Measurements from ENCODE around the gene PPP1R2.
A peak's percentile ranks its signal among the peaks of the same experiment; 100 is the strongest.
"Not testable (repeated sequence)": the region's sequence is repeated elsewhere in the genome, so short reads cannot be mapped to it uniquely, and the experiment has no call there.

The PPP1R2 gene

GRCh38 chr3:195532834-195533233 lies 10.3 kb downstream of the PPP1R2 start:
- DNase-seq = no peak

GRCh38 chr3:195532345-195532744 lies 10.8 kb downstream of the PPP1R2 start:
- DNase-seq = no peak

DNA sequence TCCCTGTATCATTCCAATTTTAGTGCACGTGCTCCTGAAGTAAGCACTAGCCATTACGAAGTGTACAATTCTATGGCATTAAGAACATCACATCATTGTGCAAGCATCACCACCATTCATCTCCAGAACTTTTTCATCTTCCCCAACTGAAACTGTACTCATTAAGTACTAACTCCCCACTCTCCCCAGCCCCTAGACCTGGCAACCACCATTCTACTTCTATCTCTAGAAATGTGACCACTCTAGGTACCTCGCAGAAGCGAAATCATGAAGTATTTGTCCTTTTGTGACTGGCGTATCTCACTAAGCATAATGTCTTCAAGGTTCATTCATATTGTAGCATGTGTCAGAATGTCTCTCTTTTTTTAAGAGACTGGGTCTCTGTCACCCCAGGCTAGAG lies 11.4 kb downstream of the PPP1R2 start:
- DNase-seq = no peak

- DNase-seq = no peak
These were observed 16.6 kb downstream of the PPP1R2 start for GRCh38 chr3:195526492-195526891.

- no peak for DNase-seq
These were observed 18.8 kb downstream of the PPP1R2 start for GRCh38 chr3:195524171-195524896.

DNA sequence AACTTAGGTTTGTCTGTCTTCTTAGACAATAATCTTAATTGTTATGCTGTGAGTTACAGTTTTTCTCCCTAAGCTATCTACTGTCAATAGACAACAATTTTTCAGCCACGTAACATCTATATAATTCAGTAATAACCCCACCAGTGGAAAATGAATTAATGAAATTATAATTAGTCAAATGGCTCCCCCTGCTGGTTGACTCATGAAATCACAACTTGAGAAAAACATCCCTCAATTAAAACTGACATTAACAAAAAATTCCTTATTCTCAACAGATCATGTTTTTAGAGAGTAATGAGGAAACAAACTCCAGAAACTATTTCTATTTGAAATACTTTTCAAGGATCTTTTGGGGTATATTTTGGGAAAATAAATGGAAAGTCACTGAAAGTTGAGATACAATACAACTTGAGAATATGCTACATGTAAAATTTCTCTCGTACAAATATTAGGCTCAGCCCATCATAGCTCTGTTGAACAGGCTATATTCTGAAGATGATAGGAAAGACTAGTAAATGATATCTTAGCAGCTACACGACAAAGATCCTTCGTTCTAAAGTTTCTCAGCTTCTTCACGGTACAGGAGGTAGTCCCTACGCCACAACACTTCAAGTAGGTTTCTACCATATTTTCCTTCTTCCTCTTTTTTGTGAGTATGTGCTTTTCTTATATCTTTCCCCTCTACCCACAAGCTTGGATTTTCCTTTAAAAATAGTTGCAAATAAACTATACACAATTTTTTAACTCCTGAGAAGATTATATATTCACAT lies 20.7 kb downstream of the PPP1R2 start:
- DNase-seq = peak; percentile 14

DNA sequence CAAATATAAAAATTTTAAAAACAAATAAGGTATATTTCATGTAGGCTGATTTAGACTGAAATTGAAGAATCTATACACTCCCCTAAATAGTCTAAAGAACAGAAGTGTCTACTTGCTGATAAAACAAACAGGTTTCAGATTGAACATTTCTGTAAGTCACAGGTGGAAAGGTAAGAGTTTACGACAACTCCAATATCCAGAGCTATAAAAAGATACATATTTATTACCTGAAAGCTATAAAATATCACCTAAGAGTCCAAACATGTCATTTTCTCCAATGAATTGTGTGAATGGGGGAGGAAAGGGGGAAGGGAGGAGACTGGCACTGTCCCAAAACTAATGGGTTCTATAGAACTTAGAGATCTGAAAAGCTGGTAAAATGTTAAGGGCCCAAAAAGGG lies 26.1 kb downstream of the PPP1R2 start:
- no peak for DNase-seq

GRCh38 chr3:195514610-195515235 lies 28.4 kb downstream of the PPP1R2 start:
- not testable (repeated sequence) for DNase-seq

- no peak for DNase-seq
These were observed 30.3 kb downstream of the PPP1R2 start for GRCh38 chr3:195512798-195513345.

DNA sequence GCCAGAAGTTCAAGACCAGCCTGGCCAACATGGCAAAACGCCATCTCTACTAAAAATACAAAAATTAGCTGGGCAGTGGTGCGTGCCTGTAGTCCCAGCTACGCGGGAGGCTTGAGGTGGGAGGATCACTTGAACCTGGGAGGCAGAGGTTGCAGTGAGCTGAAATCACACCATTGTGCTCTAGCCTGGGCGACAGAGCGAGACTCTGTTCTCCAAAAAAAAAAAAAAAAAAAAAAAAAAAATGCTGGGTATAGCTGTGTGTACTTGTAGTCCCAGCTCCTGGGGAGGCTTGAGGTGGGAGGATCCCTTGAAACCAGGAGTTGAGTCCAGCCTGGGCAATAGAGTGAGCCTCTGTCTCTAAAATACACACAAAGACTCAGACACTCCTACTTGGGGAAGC lies 32.0 kb downstream of the PPP1R2 start:
- DNase-seq = no peak

DNA sequence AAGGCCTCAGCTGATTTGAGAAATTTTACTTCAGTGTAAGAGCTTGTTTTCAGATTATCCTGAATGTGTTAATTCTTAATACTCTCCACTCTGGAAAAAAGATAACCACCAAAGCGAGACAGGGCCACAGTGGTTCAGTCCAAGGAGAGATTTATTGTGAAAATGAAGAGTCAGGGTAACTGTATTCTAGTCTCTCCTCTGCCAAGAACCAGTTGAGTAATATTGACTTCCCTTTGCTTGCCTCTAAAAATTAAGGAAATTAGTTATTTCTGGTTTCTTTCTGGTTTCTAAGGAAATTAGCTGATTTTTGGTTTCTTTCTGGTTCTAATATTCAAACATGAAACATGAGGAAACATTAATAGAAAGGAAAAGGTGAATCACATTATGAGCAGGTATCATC lies 34.9 kb downstream of the PPP1R2 start:
- no peak for DNase-seq

- DNase-seq = no peak
These were observed 67.5 kb downstream of the PPP1R2 start for GRCh38 chr3:195475614-195476013.

DNA sequence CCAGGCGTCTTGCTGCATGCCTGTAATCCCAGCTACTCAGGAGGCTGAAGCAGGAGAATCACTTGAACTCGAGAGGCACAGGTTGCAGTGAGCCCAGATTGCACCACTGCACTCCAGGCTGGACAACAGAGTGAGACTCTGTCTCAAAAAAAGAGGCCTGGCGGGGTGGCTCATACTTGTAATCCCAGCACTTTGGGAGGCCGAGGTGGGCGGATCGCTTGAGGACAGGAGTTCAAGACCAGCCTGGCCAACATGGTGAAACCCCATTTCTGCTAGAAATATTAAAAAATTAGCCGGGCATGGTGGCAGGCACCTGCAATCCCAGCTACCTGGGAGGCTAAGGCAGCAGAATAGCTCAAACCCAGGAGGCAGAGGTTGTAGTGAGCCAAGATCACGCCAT lies 68.0 kb downstream of the PPP1R2 start:
- DNase-seq = not testable (repeated sequence)

- no peak for DNase-seq
These were observed 74.3 kb downstream of the PPP1R2 start for GRCh38 chr3:195468841-195469240.

DNA sequence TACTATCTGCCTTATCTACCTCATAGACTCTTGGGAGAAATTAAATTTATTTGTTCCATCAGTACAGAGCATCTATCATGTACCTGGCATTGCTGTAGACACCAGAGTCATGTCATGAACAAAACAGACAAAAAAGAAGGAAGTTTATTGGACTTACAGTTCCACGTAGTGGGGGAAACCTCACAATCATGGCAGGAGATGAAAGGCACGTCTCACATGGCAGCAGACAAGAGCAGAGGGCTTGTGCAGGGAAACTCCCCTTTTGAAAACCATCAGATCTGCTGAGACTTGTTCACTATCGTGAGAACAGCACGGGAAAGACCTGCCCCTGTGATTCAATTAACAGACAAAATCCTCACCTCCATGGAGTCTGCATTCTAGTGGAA lies 74.7 kb downstream of the PPP1R2 start:
- DNase-seq = no peak

DNA sequence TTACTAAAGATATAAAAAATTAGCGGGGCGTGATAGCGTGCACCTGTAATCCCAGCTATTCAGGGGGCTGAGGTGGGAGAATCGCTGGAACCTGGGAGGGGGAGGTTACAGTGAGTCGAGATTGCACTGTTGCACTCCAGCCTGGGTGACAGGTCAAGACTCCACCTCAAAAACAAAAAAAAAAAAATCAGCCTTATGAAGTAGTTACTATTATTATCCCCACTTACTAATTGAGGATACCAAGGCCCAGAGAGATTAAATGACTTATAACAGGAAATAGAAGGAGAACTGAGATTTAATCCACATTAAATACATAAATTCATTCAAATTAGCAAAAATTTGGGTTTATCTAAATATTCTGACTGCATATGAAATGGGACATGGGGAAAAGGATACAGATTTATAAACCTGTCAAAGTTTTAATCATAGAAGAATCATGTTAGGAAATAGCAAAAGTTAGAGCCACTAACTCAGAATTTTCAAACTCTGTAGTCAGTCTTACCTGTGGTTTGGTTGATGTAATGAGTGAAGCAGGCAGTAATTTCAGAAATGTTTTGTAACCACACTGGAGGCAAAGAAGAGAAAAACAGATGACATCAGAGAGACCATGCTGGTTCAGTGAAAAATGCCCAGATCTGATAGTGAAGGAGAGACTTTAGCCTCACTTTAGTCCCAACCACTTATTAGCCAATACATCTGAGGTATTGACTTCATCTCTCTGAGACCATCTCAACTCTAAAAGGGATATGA lies 75.3 kb downstream of the PPP1R2 start:
- DNase-seq = no peak

DNA sequence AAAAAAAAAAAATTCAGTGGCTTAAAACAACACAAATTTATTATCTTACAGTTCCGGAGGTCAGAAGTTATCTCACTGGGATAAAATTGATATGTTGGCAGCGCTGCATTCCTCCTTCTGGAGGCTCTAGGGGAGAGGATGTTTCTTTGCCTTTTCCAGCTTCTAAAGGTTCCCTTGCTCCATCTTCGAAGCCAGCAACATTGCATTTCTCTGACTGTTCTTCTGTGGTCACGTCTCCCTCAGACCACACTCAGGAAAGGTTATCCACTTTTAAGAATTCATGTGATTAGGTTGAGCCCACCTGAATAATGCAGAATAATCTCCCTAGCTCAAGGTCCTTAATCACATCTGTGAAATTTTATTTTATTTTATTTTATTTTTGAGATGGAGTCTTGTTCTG lies 76.9 kb downstream of the PPP1R2 start:
- no peak for DNase-seq
